Measurements from ENCODE around the gene CHD1L.

DNA sequence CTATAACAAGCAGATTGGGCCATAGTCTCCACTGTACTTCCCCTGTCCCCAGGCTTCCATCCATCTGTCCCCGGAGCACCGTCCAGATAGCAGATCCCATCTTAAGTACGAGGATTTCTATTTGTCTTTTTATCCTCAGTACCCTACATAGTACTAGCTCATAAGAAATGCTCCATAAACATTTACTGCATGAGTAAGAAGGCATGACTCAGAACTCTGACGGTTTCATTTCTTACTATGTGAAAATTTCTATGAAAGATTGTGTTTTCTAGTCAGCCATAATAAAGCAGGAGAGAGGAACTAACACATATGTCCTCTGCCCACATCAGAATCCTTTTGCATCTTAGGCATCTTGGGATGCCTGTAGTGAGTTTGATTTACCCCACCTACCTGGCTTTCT is 49.5 kb downstream of the CHD1L start:
- no peak for TF ChIP-seq CTCF (CRISPR knock-in tag; IDR thresholded peaks at IDR 0.05)
- TF ChIP-seq ERF (CRISPR knock-in tag; IDR thresholded peaks at IDR 0.05) = no peak
- TF ChIP-seq ZNF124 (CRISPR knock-in tag; IDR thresholded peaks at IDR 0.05) = no peak
